Stimulated activated CD8-positive, alpha-beta memory T cell treated with anti-CD3 and anti-CD28 coated beads, Interleukin-7, amount 100 ng/mL, for 1 hour (primary cell): Measurements from ENCODE around the gene ERP44.

Experiments used
- DNase-seq, 2 donors: peaks; one replicate each; pipeline ENCODE4 v3.0.0-alpha.2; 2020; ENCODE audit warnings: low read depth in 2 of 2

ERP44 gene

DNA sequence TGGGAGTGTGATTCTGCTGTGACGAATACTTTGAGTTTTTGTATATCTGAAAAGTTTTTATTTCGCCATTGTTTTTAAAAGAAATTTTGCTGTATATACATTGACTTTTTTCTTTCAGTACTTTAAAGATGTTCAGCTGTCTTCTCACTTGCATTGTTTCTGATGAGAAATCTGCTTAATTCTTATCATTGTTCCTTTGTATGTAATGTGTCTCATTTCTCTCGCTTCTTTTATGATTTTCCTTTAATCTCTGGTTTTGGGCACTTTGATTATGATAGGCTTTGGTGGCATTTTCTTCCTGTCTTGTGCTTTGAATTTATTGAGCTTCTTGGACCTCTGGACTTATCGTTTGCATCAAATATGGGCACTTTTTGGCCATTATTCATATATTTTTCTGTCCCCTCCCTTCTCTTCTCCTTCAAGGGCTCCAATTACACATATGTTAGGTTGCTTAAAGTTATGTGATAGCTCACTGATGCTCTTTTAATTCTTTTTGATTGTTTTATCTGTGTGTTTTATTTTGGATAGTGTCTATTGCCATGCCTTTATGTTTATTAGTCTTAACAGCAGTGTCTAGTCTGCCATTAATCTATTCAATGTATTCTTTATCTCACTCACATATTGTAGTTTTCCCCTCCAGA lies 161.7 kb downstream of the ERP44 start:
- no peak for DNase-seq

DNA sequence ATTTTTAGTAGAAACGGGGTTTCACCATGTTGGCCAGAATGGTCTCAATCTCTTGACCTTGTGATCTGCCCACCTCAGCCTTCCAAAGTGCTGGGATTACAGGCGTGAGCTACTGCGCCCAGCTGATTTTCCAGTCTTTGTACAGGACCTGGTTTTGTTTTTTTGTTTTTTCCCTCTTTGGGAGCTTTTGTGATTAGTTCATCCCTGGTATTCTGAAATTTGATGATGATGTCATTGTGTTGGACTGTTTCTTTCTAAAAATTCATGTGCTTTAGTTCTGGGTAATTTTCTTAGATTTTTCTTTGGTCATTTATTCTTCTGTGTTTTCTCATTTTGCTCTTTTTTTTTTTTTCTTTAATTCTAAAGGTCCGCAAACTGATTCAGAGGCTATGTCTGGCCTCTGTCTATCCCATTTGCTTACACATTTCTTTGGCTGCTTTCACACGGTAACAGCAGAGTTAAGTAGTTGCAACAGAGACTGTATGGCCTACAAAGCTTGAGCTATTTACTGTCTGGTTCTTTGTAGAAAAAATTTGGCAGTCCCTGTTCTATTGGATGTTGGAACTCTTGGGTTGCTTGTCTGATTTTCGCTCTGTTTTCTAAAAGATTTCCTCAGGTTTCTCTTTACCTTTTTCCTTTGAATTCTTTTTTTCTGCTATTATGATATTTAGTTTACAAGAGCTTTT lies 167.5 kb downstream of the ERP44 start:
- no peak for DNase-seq

- DNase-seq: no peak
Measured at GRCh38 chr9:99929652-99930051, 169.1 kb downstream of the ERP44 start.
